GM12878 (cell line): ENCODE data around the gene INSYN2B. TPM values are rescaled to one million over a fixed set of nuclear protein-coding genes. Genes with fewer than 3 reads are reported as not detected.

Experiments
- ATAC-seq: fragments of 200-7000 bp; cut with Tn5 transposase; 3 replicates; pipeline ENCODE4 v1.9.1; 2020; ENCODE audit warnings: mild to moderate bottlenecking, moderate library complexity
- BruUV-seq: library from RNA; stranded (reverse); fragments of 400-500 nt; replicated peaks from 2 replicates; lab custom pipeline; 2021; lab: Mats Ljungman, UMichigan
- CTCF ChIA-PET: fragments of 300-600 bp; sonication (Branson Sonifier 250); formaldehyde crosslinking; extraction: SDS; loops from one replicate; lab custom pipeline; 2021; ENCODE audit warnings: inconsistent platforms; lab: Yijun Ruan, JAX
- POLR2A ChIA-PET: fragments of 350-600 bp; formaldehyde crosslinking; extraction: SDS; loops from one replicate; lab custom pipeline; 2021; ENCODE audit warnings: inconsistent platforms; lab: Charles Lee
- RAD21 ChIA-PET: fragments of 300-600 bp; sonication (Branson Sonifier 250); formaldehyde crosslinking; loops from one replicate; lab custom pipeline; 2023; ENCODE audit warnings: antibody characterized with exemption; ENCODE audit not compliant: unreplicated experiment; lab: Charles Lee
- SMC1A ChIA-PET: fragments of 300-600 bp; sonication (Branson Sonifier 250); formaldehyde crosslinking; loops from one replicate; lab custom pipeline; 2023; ENCODE audit not compliant: unreplicated experiment, uncharacterized antibody; lab: Charles Lee
- DNase-seq: peaks from one replicate; pipeline ENCODE4 v3.0.0-alpha.2; 2011; ENCODE audit warnings: low read depth, low spot score
- FAIRE-seq: peaks from 3 replicates; lab custom pipeline; 2011; peaks lifted over from hg19 to GRCh38; lab: Jason Lieb, UNC
- H2AFZ ChIP-seq: 2 replicates; pipeline ENCODE4 v1.6.0; 2011; ENCODE audit warnings: low read depth, low read length, control low read depth; ENCODE audit not compliant: control insufficient read depth
- H3K27ac ChIP-seq: 2 replicates; pipeline ENCODE4 v1.5.1; 2011; ENCODE audit warnings: control low read depth; ENCODE audit not compliant: control insufficient read depth, insufficient read depth
- H3K27me3 ChIP-seq, 2 experiments: replicated peaks in 1 of 2; 2 replicates each; pipeline versions ENCODE4 v1.6.0 to v1.6.1; 2011; ENCODE audit warnings: low read length in 1 of 2; ENCODE audit not compliant: control insufficient read depth in 2 of 2, insufficient read depth in 2 of 2
- H3K36me3 ChIP-seq, 2 experiments: 2 replicates each; pipeline ENCODE4 v1.5.1; 2011; ENCODE audit warnings: low read length in 1 of 2; ENCODE audit not compliant: control insufficient read depth in 2 of 2, insufficient read depth in 2 of 2
- H3K4me1 ChIP-seq: 2 replicates; pipeline ENCODE4 v1.6.1; 2011; ENCODE audit warnings: mild to moderate bottlenecking, low read length, moderate library complexity, mixed read lengths; ENCODE audit not compliant: control insufficient read depth, insufficient read depth
- H3K4me2 ChIP-seq: 2 replicates; pipeline ENCODE4 v1.6.0; 2011; ENCODE audit warnings: control low read depth; ENCODE audit not compliant: control insufficient read depth, insufficient read depth
- H3K4me3 ChIP-seq: fragments of 200-600 bp; sonication (generic); 2 replicates; pipeline ENCODE4 v1.5.1; 2016
- H3K79me2 ChIP-seq: 2 replicates; pipeline ENCODE4 v1.6.0; 2011; ENCODE audit warnings: low read length; ENCODE audit not compliant: control insufficient read depth, insufficient read depth
- H3K9ac ChIP-seq: 2 replicates; pipeline ENCODE4 v1.8.0; 2011; ENCODE audit warnings: low read length, control low read depth, mixed read lengths; ENCODE audit not compliant: control insufficient read depth, insufficient read depth
- H3K9me3 ChIP-seq: replicated peaks from 3 replicates; pipeline ENCODE4 v1.5.1; 2011; ENCODE audit warnings: mild to moderate bottlenecking, low read length; ENCODE audit not compliant: control insufficient read depth, insufficient read depth
- H4K20me1 ChIP-seq: 2 replicates; pipeline ENCODE4 v1.6.0; 2011; ENCODE audit not compliant: control insufficient read depth, insufficient read depth
- BCL11A ChIP-seq: IDR thresholded peaks from 2 replicates; pipeline ENCODE4 v1.6.1; 2011; ENCODE audit warnings: low read depth, low read length
- HCFC1 ChIP-seq: fragments of 150-350 bp; IDR thresholded peaks from 2 replicates; pipeline ENCODE4 v1.6.1; 2014; ENCODE audit warnings: low read length
- IKZF1 ChIP-seq: fragments of 450-650 bp; conservative IDR thresholded peaks from 2 replicates; pipeline ENCODE4 v1.6.1; 2017; ENCODE audit warnings: antibody characterized with exemption, mild to moderate bottlenecking
- NFXL1 ChIP-seq: fragments of 450-650 bp; IDR thresholded peaks from 2 replicates; pipeline ENCODE4 v1.6.1; 2017; ENCODE audit warnings: antibody characterized with exemption, mild to moderate bottlenecking, borderline replicate concordance
- SMAD1 ChIP-seq: fragments of 450-650 bp; IDR thresholded peaks from 2 replicates; pipeline ENCODE4 v1.6.1; 2018; ENCODE audit warnings: mild to moderate bottlenecking, low read depth; ENCODE audit not compliant: partially characterized antibody
- WGBS: methylation state at CpG from one replicate; pipeline ENCODE4 v1.1.6; 2016; ENCODE audit warnings: low lambda C conversion rate; ENCODE audit not compliant: insufficient replicate concordance, insufficient coverage; ENCODE audit errors: missing lambda C conversion rate; 5-methylcytosine and 5-hydroxymethylcytosine counted together
- in situ Hi-C: fragments of 300-500 bp; cut with MboI; formaldehyde crosslinking; loops from 9 replicates; pipeline ENCODE4 v1.14.3; 2018; ENCODE audit warnings: mixed read lengths
- intact Hi-C: fragments of 100-400 bp; cut with micrococcal nuclease; formaldehyde crosslinking; loops from one replicate; pipeline ENCODE4 v1.14.2; 2022; ENCODE audit not compliant: unreplicated experiment
- polyA plus RNA-seq, 11 experiments: library from polyadenylated mRNA; depleted of rRNA in 4 of 11; unstranded in 6 of 11; stranded (reverse) in 5 of 11; fragments of >200 nt; fragmentation: Nextera tagmentation in 4 of 11; fragmentation: Illumina TruSeq in 1 of 11; extraction: Ambion mirVana in 4 of 11; extraction: Trizol in 1 of 11; gene quantifications; 1 replicate in 1 of 11; 2 replicates in 10 of 11; pipeline versions ENCODE4 v1.2.1 to v1.2.3, GENCODE V29; 2011 to 2016; ENCODE audit warnings: inconsistent platforms in 2 of 11, missing spikeins in 2 of 11, low read depth in 1 of 11
- total RNA-seq, 4 experiments: library from RNA; depleted of rRNA in 3 of 4; stranded (reverse); fragments of >200 nt in 3 of 4; fragmentation: Illumina TruSeq in 1 of 4; extraction: Trizol in 1 of 4; gene quantifications; 2 replicates each; pipeline versions ENCODE4 v1.2.1 to v1.2.3, GENCODE V29; 2013 to 2021
- TF ChIP-seq, protein P1 (sequence below): fragments of 450-650 bp; IDR thresholded peaks from 2 replicates; pipeline ENCODE4 v1.6.1; 2017; ENCODE audit warnings: mild to moderate bottlenecking, moderate library complexity
- TF ChIP-seq, protein P2 (sequence below): fragments of 450-650 bp; IDR thresholded peaks from 2 replicates; pipeline ENCODE4 v1.6.1; 2016; ENCODE audit warnings: mild to moderate bottlenecking

The INSYN2B gene
- total and polyA plus RNA-seq, 10 of the 15 experiments (the other 5 are each of a cell fraction or from before 2014, with no cell fraction given), result 0.05 to 0.27 (median 0.13) TPM; not detected in 7

DNA sequence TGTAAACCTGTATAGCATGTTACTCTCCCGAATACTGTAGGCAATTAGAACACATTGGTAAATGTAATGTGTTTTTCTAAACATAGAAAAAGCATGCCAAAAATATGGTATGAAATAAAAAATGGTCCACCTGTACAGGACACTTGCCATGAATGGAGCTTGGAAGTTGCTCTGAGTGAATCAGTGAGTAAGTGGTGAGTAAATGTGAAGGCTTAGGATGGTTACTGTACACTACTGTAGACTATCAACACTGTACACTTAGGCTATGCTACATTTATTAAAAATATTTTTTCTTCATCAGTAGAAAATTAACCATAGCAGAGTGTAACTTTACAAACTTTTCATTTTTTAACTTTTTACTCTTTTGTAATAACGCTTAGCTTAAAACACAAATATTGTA is 41.9 kb downstream of the INSYN2B start:
- no peak overlapping the region for H3K27ac ChIP-seq
- no peak overlapping the region for H3K4me3 ChIP-seq
- H3K9me3 ChIP-seq, result no peaks in the 10 kb centered on the region
- no peak overlapping the region for H3K9ac ChIP-seq
- peaks cover 4% of the 10 kb centered on the region; the same call in 1 of the 2 replicates for H3K4me1 ChIP-seq
- ChIA-PET CTCF (interaction anchor here (0.8 kb wide), 1 partner anchor 16 kb away, joined by 3 read pairs; no protein-coding TSS in a partner anchor), POLR2A (interaction anchor here (0.6 kb wide), 1 partner anchor 632 kb away, joined by 3 read pairs; no protein-coding TSS in a partner anchor), SMC1A (interaction anchor here (0.6 to 1.3 kb wide), 3 partner anchors 8 to 135 kb away, joined by 3 read pairs; no protein-coding TSS in a partner anchor), RAD21 (no interaction called here)
- DNase-seq (no peak), ATAC-seq (no peak), FAIRE-seq (no peak)
- H3K79me2 ChIP-seq, result no peaks in the 10 kb centered on the region
- H3K27me3 ChIP-seq, result no peaks in the 10 kb centered on the region
- H4K20me1 ChIP-seq, result no peaks in the 10 kb centered on the region
- no peak overlapping the region for H3K4me2 ChIP-seq
- no peak overlapping the region for H2AFZ ChIP-seq
- no TSS peak for BruUV-seq
- intact Hi-C loops, result no loop called here
- peaks cover 2 to 12% of the 10 kb centered on the region in 2 experiments for H3K36me3 ChIP-seq
- 96% methylated on average over 2 of the region's 2 CpGs for WGBS
- TF ChIP-seq, protein P1, sequence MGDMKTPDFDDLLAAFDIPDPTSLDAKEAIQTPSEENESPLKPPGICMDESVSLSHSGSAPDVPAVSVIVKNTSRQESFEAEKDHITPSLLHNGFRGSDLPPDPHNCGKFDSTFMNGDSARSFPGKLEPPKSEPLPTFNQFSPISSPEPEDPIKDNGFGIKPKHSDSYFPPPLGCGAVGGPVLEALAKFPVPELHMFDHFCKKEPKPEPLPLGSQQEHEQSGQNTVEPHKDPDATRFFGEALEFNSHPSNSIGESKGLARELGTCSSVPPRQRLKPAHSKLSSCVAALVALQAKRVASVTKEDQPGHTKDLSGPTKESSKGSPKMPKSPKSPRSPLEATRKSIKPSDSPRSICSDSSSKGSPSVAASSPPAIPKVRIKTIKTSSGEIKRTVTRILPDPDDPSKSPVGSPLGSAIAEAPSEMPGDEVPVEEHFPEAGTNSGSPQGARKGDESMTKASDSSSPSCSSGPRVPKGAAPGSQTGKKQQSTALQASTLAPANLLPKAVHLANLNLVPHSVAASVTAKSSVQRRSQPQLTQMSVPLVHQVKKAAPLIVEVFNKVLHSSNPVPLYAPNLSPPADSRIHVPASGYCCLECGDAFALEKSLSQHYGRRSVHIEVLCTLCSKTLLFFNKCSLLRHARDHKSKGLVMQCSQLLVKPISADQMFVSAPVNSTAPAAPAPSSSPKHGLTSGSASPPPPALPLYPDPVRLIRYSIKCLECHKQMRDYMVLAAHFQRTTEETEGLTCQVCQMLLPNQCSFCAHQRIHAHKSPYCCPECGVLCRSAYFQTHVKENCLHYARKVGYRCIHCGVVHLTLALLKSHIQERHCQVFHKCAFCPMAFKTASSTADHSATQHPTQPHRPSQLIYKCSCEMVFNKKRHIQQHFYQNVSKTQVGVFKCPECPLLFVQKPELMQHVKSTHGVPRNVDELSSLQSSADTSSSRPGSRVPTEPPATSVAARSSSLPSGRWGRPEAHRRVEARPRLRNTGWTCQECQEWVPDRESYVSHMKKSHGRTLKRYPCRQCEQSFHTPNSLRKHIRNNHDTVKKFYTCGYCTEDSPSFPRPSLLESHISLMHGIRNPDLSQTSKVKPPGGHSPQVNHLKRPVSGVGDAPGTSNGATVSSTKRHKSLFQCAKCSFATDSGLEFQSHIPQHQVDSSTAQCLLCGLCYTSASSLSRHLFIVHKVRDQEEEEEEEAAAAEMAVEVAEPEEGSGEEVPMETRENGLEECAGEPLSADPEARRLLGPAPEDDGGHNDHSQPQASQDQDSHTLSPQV, result no peak
- no peak for TF ChIP-seq HCFC1
- TF ChIP-seq, protein P2, sequence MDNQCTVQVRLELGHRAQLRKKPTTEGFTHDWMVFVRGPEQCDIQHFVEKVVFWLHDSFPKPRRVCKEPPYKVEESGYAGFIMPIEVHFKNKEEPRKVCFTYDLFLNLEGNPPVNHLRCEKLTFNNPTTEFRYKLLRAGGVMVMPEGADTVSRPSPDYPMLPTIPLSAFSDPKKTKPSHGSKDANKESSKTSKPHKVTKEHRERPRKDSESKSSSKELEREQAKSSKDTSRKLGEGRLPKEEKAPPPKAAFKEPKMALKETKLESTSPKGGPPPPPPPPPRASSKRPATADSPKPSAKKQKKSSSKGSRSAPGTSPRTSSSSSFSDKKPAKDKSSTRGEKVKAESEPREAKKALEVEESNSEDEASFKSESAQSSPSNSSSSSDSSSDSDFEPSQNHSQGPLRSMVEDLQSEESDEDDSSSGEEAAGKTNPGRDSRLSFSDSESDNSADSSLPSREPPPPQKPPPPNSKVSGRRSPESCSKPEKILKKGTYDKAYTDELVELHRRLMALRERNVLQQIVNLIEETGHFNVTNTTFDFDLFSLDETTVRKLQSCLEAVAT, result no peak
- TF ChIP-seq SMAD1, result no peak
- no peak for TF ChIP-seq BCL11A
- TF ChIP-seq NFXL1, result no peak
- TF ChIP-seq IKZF1, result no peak
- in situ Hi-C loops, result no loop called here
